ENCODE data around the gene WDPCP. TPM values are rescaled to one million over a fixed set of nuclear protein-coding genes. Genes with fewer than 3 reads are reported as not detected.

Gene WDPCP
- total RNA-seq, 4 donors from 2014 or later, result 7.8 to 23.7 (median 10.7) TPM

- TF ChIP-seq POLR2A (IDR thresholded peaks at IDR 0.05; ENCODE audit: low read depth), result no peak
- WGBS, result 95% methylated on average over 1 of the region's 1 CpG
- no peak for DNase-seq (ENCODE audit: extremely low spot score)
- Histone ChIP-seq H3K4me3 (no peak overlapping the region), H3K27ac (replicated peaks in 1 of 4) (no peak overlapping the region), H3K36me3 (peaks cover 0 to 25% (median 15%) of the 10 kb centered on the region in 4 donors), H3K27me3 (no peaks in the 10 kb centered on the region), H3K4me1 (no peaks in the 10 kb centered on the region), H3K9me3 (peaks cover 0 to 9% (median 3%) of the 10 kb centered on the region in 4 donors)
- intact Hi-C loops (cut with DNase I), result no loop called here
Observed at GRCh38 chr2:63465633-63466032, 122.6 kb downstream of the WDPCP start.

GRCh38 chr2:63463142-63463541 lies 125.1 kb downstream of the WDPCP start:
- H3K9me3 ChIP-seq, result no peaks in the 10 kb centered on the region
- peaks cover 0 to 26% (median 16%) of the 10 kb centered on the region in 4 donors for H3K36me3 ChIP-seq
- H3K27me3 ChIP-seq, result no peaks in the 10 kb centered on the region
- intact Hi-C loops (cut with DNase I), result no loop called here
- no peaks in the 10 kb centered on the region for H3K4me1 ChIP-seq
- H3K4me3 ChIP-seq, result no peak overlapping the region
- no peak overlapping the region for H3K27ac ChIP-seq (replicated peaks in 1 of 4)
- TF ChIP-seq, protein P1, sequence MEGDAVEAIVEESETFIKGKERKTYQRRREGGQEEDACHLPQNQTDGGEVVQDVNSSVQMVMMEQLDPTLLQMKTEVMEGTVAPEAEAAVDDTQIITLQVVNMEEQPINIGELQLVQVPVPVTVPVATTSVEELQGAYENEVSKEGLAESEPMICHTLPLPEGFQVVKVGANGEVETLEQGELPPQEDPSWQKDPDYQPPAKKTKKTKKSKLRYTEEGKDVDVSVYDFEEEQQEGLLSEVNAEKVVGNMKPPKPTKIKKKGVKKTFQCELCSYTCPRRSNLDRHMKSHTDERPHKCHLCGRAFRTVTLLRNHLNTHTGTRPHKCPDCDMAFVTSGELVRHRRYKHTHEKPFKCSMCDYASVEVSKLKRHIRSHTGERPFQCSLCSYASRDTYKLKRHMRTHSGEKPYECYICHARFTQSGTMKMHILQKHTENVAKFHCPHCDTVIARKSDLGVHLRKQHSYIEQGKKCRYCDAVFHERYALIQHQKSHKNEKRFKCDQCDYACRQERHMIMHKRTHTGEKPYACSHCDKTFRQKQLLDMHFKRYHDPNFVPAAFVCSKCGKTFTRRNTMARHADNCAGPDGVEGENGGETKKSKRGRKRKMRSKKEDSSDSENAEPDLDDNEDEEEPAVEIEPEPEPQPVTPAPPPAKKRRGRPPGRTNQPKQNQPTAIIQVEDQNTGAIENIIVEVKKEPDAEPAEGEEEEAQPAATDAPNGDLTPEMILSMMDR (IDR thresholded peaks at IDR 0.05), result no peak
- TF ChIP-seq POLR2AphosphoS5 (IDR thresholded peaks at IDR 0.05) (no peak), POLR2A (IDR thresholded peaks at IDR 0.05; ENCODE audit: low read depth) (no peak), EP300 (IDR thresholded peaks at IDR 0.05) (no peak)
- DNase-seq (ENCODE audit: extremely low spot score), result no peak

DNA sequence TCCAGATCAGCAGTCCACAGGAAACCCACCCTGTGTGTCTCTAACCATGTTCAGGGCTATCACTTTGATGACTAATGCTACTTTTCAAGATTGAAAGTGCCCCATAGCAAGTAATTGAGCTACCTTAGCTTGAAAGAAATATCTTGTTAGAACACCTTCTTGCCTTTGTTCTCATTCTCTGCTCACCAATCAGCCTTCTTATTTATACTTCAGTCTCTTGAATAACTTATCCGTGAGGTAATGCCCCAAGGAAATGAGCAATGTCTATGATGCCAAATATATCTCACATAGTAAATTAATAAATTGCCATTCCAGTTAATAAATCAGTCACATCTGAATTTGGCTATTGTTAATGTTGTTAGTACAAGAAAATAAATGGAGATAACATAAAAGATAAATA lies 141.6 kb downstream of the WDPCP start:
- H3K27ac ChIP-seq (replicated peaks in 1 of 4), result no peak overlapping the region
- no peak for DNase-seq (ENCODE audit: extremely low spot score)
- 92% methylated on average over 1 of the region's 1 CpG for WGBS
- no peak for TF ChIP-seq EP300 (IDR thresholded peaks at IDR 0.05)
- H3K9me3 ChIP-seq, result no peaks in the 10 kb centered on the region
- H3K4me1 ChIP-seq, result no peaks in the 10 kb centered on the region
- H3K27me3 ChIP-seq, result no peaks in the 10 kb centered on the region
- H3K36me3 ChIP-seq, result no peaks in the 10 kb centered on the region
- intact Hi-C loops (cut with DNase I), result no loop called here
- no peak overlapping the region for H3K4me3 ChIP-seq

GRCh38 chr2:63444565-63445288 lies 143.6 kb downstream of the WDPCP start:
- TF ChIP-seq, protein P1 (IDR thresholded peaks at IDR 0.05), result no peak
- TF ChIP-seq EP300 (IDR thresholded peaks at IDR 0.05) (no peak), POLR2AphosphoS5 (IDR thresholded peaks at IDR 0.05) (no peak), POLR2A (IDR thresholded peaks at IDR 0.05; ENCODE audit: low read depth) (no peak)
- Histone ChIP-seq H3K4me3 (no peak overlapping the region), H3K36me3 (no peaks in the 10 kb centered on the region), H3K9me3 (no peaks in the 10 kb centered on the region), H3K27ac (replicated peaks in 1 of 4) (no peak overlapping the region), H3K4me1 (no peaks in the 10 kb centered on the region), H3K27me3 (no peaks in the 10 kb centered on the region)
- DNase-seq (ENCODE audit: extremely low spot score), result no peak
- intact Hi-C loops (cut with DNase I), result no loop called here
- WGBS, result 85% methylated on average over 6 of the region's 6 CpGs

GRCh38 chr2:63440612-63441011 lies 147.7 kb downstream of the WDPCP start:
- no peak for TF ChIP-seq POLR2AphosphoS5 (IDR thresholded peaks at IDR 0.05)
- TF ChIP-seq, protein P1 (IDR thresholded peaks at IDR 0.05), result no peak
- TF ChIP-seq EP300 (IDR thresholded peaks at IDR 0.05), result no peak
- TF ChIP-seq POLR2A (IDR thresholded peaks at IDR 0.05; ENCODE audit: low read depth), result no peak
- intact Hi-C loops (cut with DNase I), result no loop called here
- Histone ChIP-seq H3K36me3 (peaks cover 0 to 8% (median 0%) of the 10 kb centered on the region in 4 donors), H3K9me3 (no peaks in the 10 kb centered on the region), H3K27me3 (no peaks in the 10 kb centered on the region), H3K4me3 (no peak overlapping the region), H3K27ac (replicated peaks in 1 of 4) (no peak overlapping the region), H3K4me1 (no peaks in the 10 kb centered on the region)
- 97% methylated on average over 1 of the region's 1 CpG for WGBS
- no peak for DNase-seq (ENCODE audit: extremely low spot score)

DNA sequence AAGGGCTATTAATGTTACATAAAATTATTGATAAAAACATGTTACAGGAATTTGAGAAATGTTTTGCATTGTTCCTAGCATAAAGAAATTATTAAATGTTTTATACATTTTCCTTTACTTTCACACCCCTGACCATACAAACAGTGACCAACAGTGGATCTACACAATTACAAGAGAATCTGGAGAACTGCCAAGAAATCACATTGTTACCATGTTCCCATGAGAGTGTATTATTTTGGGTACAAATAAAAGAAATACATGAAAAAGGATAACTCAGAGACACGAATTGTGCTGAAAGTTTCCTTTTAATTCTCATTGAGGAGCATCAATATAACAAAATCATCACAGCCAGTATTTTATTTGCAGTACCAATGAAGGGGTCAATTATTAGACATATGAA lies 150.1 kb downstream of the WDPCP start:
- 76% methylated on average over 1 of the region's 1 CpG for WGBS
- Histone ChIP-seq H3K27me3 (no peaks in the 10 kb centered on the region), H3K4me3 (no peak overlapping the region), H3K36me3 (peaks cover 0 to 8% (median 0%) of the 10 kb centered on the region in 4 donors), H3K9me3 (no peaks in the 10 kb centered on the region), H3K4me1 (no peaks in the 10 kb centered on the region), H3K27ac (replicated peaks in 1 of 4) (no peak overlapping the region)
- intact Hi-C loops (cut with DNase I), result no loop called here
- TF ChIP-seq POLR2AphosphoS5 (IDR thresholded peaks at IDR 0.05), result no peak
- TF ChIP-seq, protein P1 (IDR thresholded peaks at IDR 0.05), result no peak
- no peak for TF ChIP-seq EP300 (IDR thresholded peaks at IDR 0.05)
- TF ChIP-seq POLR2A (IDR thresholded peaks at IDR 0.05; ENCODE audit: low read depth), result no peak
- DNase-seq (ENCODE audit: extremely low spot score), result no peak

All from esophagus muscularis mucosa (tissue), 4 donors.